Fibroblast of upper back skin (primary cell): ENCODE measurements around the gene ADH5.
"Not testable (repeated sequence)": the region's sequence is repeated elsewhere in the genome, so short reads cannot be mapped to it uniquely, and the experiment has no call there.

ENCODE experiments used
- DNase-seq: peaks from one replicate; pipeline ENCODE4 v3.0.0-alpha.2; 2013

Gene ADH5

DNA sequence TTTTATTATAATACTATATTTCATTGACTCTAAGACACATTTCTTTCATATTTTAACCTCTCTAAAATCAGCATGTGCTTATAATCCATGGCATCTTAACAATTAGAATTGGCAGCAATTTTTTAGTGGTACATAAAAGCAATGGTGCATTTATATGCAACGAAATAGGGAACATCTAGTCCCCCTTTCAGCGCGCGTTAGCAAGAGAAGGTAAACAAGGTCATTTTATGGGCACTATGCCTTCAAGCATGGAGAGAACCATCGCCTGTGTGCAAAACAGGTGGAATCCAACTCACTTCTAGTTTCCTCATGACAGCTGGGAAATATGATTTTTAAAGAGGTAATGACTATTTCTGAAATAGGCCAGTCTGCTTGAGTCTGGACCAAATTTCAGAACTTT lies 6.4 kb downstream of the ADH5 start:
- DNase-seq = no peak

DNA sequence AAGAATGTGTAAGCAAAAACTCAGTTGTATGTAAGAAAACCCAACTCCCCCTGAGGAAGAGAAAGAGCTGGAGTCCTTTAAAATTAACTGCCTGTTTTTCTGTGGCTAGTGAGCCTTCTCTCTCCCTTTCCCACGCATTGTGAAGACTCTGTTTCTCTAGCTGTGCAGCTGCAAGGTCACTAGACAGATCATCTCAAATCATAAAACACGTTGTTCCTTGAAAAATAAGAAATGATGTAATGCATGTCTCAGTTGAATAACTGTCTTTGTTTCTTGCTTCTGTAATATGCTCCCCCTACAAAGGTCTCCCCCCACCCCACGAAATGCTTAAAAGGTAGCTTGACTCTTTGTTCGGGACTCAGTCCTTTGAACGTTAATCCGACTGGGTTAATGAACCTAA lies 7.7 kb downstream of the ADH5 start:
- not testable (repeated sequence) for DNase-seq

DNA sequence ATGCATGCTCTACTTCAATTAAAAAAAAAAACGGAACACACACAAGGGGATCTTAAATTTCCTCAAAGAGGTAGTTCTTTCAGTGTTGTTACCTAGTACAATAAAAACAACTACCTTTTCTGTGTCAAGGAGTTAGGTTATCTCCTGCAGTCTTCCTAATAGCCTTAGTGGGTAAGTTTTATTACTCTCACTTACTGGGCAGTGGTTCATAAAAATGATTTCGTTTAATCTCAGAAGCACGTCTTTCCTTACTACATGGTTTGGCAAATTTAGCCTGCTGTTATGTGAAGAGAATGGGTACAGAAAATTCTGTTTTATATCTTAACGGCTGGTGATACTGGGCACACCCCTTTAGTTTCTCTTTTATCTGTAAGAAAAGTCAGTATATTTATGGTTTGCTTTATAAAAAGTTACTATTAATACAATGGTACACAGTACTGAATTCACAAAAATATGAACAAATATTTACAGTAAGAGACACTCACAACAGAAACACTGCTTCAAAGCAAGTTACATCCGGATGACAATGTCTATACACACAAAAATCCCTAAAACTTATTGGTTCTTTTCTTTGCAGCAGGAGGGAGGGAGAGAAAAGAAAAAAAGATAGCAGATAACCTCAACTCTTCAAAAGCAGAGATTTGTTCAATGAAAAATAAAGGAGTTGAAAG lies 8.8 kb downstream of the ADH5 start:
- DNase-seq = no peak

DNA sequence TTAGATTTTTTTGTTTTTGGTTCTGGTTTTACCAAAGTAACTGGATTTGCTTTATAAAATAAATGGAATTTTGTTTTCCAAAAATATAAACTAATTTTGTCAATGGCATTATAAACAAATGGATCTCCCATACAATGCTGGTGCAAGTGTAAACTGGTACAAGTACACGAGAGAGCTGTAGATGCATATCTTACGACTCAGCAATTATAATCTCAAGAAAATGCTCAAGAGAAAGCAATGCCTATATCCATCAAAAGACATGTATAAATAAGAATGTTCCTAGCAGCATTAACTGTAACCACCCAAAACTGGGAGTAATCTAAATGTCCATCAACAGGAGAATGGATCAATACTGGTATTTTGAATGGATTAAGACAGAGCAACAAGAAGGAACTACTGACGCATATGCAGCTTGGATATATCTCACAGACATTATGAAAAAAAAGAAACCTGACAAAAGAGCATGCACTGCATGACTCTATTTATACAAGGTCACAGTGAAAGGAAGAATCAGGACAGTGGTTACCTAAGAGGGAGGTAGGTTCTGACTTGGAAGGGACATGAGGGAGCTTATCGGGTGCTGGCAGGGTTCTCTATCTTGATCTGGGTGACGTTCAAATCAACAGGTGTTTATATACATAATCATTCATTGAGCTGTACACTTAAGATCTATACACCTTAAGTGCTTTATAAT lies 9.5 kb downstream of the ADH5 start:
- no peak for DNase-seq

DNA sequence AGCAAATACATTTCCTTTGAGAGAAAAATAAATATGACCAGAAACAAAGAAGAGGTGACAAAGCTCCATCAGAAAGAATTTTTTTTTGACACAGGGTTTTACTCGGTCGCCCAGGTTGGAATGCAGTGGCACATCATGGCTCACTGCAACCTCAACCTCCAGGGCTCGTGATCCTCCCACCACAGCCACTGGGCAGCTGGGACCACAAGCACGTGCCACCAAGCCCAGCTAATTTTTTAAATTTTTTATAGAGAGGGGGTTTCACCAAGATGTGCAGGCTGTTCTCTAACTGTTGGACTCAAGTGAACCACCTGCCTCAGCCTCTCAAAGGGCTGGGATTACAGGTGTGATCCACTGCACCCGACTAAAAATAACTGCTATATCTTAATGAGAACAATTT lies 10.3 kb downstream of the ADH5 start:
- DNase-seq = no peak

DNA sequence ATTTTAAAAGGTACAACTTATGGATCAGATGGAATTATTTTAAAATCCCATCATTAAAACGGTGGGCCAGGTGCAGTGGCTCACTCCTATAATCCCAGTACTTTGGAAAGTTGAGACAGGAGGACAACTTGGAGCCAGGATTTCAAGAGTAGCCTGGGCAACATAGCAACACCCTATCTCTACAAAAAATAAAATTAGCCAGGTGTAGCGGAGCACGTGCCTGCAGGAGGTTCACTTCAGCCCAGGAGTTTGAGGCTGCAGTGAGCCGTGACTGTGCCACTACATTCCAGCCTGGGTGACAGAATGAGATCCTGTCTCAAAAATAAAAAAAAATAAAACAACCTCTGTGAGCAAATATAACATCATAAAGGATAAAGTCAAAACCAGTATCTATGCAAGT lies 11.4 kb downstream of the ADH5 start:
- no peak for DNase-seq

DNA sequence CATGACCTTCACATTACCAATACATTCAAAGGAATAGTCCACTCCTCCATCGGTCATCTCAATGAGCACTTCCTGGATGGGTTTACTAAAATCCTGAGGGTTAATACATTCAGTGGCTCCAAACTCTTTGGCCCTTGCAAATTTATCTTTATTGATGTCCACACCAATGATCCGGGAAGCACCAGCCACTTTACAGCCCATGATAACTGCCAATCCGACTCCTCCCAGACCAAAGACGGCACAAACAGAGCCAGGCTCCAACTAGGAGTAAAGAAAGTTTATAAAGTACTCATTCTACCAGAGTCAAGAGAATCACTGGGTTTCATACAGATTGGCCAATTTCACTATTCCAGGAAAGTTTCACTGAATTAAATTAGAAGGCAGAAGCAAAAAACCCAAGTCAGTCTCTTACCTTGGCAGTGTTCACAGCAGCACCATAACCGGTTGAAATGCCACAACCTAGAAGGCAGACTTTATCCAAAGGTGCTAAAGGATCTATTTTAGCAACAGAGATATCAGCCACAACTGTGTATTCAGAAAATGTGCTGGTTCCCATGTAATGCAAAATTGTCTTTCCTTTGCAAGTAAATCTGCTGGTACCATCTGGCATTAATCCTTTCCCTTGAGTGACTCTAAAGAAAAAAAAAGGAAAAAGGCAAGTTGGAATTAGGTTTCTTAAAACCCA lies 12.2 kb downstream of the ADH5 start:
- DNase-seq = no peak

DNA sequence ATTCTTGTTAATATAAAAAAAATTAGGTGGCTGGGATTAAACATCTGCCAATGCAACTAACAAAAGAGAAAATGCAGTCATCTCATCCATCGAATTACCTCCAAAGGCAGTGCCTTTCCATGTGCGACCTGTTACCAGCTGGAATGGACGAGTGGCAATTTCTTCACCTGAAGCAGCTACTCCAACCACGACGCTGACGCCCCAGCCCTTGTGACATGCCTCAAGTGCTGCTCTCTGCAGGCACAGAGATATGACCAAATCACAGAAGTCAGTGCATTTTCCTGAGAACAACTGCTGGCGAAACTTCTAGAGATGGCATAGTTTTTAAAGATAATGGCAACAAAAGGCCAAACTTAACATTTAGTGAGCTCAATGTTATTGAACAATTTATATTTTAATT lies 13.8 kb downstream of the ADH5 start:
- no peak for DNase-seq

DNA sequence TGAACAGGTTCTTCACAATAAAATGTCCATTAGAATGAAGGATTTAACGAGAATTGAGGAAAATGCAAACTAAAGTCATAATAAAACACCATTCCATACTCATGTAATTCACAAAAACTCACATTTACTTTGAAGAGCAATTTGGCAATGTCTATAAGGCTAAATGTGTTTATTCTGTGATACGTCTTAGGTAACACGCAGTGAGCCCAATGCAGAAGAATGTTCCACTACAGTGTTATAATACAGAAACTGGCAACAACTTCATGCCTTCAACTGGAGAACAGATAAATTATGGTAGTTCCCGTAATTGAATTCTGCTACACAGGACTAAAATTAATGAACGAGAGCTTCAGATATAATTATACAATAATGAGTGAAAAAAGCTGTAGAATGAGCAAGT lies 17.4 kb downstream of the ADH5 start:
- DNase-seq = no peak

DNA sequence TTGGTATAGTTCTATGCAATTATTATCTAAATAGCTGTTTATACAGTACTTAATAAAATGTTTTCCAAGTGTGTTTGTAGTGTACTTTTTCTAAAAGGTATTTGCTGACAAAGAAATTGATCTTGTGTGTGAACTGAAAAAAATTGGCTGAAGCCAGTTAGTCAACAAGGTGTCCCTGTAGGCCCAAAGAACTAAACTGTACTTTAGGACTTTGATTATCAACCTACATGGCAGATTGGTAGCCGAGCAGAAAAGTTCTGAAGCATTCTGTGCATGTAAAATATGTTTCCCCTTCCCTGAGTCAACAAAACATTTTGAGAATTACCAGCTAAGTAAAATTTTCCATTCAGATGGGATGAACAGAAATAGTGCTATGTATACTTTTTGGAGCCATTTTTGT lies 21.0 kb downstream of the ADH5 start:
- no peak for DNase-seq

DNA sequence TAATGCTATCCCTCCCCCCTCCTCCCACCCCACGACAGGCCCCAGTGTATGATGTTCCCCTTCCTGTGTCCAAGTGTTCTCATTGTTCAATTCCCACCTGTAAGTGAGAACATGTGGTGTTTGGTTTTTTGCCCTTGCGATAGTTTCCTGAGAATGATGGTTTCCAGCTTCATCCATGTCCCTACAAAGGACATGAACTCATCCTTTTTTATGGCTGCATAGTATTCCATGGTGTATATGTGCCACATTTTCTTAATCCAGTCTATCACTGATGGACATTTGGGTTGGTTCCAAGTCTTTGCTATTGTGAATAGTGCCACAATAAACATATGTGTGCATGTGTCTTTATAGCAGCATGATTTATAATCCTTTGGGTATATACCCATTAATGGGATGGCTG lies 23.1 kb downstream of the ADH5 start:
- DNase-seq = not testable (repeated sequence)

DNA sequence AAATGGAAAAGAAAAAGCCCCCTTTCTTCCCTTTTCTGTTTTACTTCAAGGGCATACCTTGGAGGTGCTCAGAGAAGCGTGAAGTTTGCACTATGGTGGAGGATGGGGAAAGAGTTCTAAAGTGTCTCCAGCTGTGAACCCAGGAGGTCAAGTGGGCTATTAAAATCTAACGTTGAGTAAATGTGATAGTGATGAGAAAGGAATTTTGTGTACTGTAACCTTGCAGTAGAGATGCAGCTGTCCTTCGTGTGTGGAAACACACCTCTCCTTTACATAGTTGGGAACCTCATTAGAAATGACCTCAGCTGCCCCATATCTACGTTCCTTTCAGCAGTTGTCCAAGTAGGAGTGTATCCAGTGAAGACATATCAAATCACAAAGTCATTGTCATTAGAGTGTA lies 26.5 kb downstream of the ADH5 start:
- DNase-seq = peak; percentile 14

DNA sequence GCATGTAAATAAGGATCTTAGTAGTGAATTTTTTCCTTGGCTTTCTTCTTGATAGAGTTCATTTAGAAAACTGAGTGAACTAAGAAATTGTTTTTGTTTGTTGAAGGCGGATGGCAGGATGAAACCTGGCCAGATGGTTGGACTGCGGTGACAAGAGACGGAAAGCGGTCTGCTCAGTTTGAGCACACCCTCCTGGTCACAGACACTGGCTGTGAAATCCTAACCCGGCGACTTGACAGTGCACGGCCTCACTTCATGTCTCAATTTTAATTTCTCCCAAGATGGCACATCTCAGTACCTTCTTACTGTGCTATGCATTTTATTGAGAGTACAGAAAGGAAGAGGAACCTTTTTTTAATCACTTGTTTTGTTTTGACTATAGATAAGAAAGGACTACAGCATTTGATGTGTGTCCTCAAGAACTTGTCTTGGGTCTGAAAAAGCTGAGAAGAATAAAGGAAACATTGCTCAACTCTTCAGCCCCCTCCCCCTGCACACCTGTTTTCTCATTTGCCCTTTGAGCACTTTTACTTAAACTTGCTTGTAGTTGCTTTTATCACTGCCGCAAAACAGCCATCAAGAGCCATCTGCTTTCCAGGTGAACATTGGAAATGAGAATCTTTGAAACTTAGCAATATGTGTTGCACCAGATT lies 27.4 kb downstream of the ADH5 start:
- DNase-seq = no peak

DNA sequence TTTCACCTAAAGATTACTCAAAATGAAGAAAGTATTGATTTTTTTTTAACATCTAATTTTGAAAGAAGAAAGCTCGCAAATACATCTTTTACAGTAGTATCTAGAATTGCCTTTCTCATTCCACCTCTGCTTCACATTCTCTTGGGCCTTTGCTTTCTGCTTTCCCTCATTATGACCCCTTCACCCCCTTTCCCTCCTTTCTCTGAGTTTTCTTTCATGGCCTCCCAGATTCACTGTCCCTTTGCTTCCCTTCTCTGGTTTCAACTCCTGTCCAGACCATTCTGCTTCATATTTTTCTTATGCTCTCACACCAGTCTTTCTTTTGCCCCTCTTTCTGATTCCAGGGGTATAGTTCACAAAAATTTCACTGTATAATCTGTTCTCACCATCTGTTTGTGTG lies 29.0 kb downstream of the ADH5 start:
- DNase-seq = no peak

DNA sequence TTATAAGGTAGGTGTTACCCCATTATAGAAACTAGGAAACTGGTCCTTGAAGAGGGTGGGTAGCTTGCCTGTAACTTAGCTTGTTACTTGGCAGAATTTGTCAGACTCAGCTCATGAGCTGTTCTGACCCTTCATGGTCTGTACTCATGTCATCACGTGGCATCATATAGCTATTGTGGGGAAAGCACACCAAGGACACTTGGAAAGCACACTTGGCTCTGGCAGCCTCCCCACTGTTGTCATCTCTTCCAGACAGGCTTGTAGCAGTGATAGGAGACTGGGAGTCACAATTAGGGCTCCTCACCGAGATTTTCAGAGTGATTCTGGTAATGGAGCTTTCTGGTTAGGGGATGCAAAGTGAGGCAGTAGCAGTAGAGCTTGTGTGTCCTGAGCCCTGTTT lies 30.4 kb downstream of the ADH5 start:
- no peak for DNase-seq

DNA sequence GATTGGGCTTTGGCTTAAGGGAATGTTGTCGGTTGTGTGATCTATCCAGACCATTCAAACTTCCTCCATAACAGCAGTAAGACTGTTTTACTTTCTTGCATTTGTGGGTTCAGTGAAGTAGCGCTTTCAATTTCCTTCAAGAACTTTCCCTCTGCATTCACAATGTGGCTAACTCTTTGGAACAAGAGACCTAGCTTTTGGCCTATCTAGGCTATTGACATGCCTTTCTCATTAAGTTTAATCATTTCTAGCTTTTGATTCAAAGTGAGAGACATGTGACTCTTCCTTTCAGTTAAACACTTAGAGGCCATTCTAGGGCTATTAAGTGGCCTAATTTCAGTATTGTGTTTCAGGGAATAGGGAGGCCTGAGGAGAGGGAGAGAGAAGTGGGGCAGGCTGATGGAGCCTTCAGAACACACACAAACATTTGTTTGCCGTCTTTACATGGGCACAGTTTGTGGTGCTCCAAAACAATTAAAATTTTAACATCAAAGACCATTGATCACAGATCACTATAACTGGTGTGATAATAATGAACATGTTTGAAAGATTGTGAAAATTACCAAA lies 34.1 kb downstream of the ADH5 start:
- DNase-seq = no peak

DNA sequence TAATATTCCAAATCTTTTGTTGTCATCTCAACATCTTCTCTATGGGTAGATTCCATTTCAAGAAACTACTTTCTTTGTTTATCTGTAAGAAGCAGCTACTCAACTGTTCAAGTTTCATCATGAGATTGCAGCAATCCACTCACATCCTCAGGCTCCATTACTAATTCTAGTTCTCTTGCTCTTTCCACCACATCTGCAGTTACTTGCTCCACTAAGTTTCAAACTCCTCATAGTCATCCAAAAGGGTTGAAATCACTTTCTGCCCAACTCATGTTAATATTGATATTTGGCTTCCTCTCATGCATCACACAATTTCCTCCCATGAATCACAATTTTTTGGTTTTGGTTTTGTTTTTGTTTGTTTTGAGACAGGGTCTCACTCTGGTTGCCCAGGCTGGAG lies 35.7 kb downstream of the ADH5 start:
- DNase-seq = no peak

DNA sequence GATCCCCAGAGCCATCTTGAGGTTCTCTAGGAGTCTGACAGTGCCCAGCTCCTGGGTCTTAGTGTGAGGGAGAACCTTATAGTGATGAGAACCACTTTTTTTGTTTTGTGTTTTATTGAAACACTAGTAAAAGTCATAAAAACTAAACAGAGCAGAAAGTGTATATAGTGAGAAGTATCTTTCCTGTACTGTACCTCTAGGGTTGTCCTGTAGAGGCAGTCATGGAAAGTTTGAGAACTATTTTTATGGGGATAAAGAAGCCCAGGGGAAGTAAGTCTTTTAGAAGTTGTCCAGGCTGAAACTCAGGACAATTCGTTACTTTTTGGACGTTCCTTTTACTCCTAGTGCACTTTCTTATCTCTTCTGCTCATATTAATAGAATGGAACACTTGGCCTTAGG lies 40.9 kb downstream of the ADH5 start:
- DNase-seq = no peak

DNA sequence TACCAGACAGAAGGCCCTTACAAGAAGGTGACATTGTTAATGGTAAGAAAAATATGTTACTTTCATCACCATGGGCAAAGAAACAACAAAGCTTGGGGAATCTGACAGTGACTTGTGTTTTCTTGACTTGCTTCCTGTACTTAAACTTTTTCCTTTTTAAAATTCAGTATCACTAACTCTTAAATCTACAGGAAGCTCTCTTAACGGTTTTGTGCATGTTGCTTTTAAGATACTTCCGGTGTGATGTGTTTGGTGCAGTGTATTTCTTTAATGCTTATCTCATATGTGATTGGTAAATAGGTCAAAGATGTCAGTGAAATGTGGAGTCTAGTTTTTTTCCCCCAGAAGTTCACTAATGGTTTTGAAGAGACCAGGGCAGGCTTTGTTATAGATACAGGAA lies 45.2 kb downstream of the ADH5 start:
- no peak for DNase-seq

DNA sequence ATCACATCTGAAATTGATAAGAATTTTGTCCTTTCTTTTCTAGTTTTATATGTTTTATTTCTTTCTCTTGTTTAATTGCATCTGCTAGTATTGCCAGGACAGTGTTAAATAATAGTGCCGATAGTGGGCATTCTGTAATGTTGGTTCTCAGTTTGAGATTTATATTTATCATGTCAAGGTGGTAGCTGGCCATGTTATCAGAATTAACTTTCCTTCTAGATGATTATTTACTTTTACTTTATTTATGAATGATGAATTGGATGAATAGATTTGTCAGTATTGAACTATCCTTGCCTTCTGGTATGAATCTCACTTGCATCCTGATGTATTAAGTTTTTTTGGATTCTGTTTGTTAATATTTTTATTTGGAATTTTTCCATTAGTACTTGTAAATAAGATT lies 50.4 kb downstream of the ADH5 start:
- DNase-seq = no peak

DNA sequence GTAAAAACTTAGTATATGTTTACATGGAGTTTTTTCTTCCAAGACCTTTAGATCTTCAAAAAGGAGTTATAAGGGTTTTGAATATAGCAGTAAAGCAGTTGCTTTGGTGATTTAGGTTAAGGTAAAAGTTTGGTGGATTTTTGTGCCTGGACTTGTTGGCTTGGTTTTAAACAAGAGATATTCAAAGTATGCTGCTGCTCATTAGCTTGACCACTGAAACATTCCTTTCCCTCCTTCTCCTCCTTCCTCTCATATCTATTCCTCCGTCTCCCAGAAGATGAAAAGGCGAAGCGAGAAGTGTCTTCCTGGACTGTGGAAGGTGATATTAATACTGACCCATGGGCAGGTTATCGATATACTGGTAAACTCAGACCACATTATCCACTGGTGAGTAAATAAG lies 54.6 kb downstream of the ADH5 start:
- DNase-seq = peak; percentile 38

DNA sequence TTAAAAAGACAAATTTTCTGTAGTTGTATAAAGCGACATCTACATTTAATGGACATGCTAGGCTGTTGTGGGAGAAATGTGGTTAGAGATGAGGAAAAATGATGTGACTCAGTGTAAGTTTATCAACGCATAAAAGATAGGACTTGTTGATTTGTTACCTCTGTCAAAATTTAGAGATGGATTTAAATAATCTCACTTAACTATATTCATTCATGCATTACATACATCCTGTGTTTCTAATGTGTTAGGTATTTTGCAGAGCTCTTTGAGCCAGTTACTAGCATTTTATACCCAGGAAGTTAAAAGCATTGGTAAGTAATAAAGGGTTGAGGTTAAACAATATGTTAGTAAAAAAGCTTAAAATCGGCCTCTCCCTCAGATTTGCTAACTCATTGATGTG lies 58.7 kb downstream of the ADH5 start:
- peak; percentile 7 for DNase-seq

DNA sequence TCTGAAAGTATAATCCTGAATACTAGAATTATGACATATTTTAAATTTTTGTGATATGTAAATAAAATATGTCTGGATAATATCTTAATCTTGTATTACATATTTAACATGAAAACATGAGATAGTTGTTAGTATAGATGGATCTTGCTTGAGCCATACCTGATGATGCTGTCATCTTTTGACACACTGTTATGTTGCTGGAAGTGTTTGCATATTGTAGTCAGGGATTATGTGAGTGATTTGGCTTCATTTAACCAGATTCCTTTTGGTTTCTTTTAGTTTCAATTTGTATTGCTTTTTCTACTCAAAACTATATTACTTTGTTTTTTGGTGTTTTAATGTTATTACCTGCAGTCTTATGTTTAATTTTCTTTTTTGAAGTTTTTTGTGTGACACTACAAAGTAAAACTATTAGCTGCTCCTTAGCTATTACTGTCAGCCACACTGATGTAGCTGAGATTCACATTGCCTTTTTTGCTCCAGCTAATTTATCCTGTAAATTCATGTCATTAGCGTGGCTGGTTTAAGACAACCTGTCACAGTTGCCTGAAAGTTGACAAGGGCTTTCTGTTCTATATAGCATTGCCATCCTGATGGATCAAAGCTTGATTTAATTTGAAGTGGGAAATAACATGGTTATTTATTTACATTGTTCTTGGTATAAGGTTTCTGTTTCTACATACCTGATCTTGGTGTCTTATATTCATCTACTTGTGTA lies 59.4 kb downstream of the ADH5 start:
- no peak for DNase-seq
